HG02763 (cell line): ENCODE data around the gene CTPS1.

Source experiments
- ATAC-seq: cut with Tn5 transposase; IDR thresholded peaks from one replicate; pipeline ENCODE4 v1.9.1; 2021; ENCODE audit warnings: mild to moderate bottlenecking, moderate library complexity; ENCODE audit not compliant: unreplicated experiment

Gene CTPS1

DNA sequence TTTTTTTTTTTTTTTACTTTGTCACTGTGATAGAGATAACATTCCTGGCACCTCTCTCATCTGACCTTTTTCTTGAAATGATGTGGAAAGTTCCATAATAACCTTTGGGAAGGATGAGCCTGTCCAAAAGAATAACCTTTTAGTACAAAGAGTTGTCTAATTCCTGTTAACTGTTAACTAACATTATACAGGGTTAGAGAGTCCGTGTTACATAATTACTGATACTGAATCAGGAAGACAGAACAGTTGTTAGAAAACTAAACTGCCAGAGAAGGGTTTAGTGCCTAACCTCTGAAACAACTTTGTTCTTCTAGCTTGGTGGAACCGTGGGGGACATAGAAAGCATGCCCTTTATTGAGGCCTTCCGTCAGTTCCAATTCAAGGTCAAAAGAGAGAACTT is 8.8 kb downstream of the CTPS1 start:
- ATAC-seq: no peak

DNA sequence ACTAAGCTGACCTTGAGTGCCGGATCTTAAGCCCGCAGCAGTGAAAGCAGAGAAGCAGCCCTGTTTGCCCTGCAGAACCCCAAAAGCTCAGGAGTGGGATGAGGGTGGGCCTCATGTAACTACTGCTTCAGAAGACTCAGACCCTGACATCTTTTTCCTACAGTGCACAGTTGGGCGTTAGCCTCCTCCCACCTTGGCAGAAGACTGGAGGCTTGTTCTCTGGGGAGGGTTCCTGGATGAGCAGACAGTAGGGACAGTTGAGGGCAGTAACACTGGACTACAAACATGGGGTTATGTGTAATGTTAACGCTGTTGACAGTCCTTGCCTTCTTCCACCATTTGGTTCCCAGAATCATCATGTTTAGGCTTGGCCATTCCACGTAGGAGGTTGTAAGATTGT is 9.6 kb downstream of the CTPS1 start:
- ATAC-seq: no peak

DNA sequence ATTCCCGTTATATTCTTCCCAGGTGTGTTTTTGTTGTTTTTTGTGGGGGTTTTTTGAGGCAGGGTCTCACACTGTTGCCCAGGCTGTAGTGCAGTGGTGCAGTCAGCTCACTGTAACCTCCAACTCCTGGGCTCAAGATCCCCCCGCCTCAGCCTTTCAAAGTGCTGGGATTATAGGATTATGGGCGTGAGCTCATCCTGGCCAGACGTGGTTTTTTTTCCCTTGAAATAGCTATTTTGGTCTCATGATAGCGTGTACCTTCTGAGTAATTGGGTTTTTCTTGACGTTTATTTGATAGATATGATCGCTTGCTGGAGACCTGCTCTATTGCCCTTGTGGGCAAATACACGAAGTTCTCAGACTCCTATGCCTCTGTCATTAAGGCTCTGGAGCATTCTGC is 17.6 kb downstream of the CTPS1 start:
- ATAC-seq: no peak

DNA sequence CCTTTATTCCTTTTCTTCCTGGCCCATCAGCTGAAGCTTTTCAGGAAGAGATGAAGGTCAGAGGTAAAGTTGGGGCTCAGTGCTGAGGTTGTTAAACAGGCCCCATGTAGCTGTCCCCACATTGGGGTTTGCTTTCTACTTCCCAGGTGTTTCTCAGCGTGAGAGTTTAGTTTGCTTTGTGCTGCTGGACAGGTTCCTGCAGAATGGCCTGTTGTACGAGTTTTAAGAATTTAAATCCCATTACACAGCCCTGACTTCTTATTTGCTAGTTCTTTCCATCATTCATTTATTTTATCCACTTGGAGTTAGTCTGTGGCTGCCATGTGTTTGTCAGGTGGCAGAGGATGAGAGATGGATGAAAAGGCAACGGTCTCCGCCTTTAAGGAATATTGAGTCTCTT is 19.2 kb downstream of the CTPS1 start:
- ATAC-seq: no peak

DNA sequence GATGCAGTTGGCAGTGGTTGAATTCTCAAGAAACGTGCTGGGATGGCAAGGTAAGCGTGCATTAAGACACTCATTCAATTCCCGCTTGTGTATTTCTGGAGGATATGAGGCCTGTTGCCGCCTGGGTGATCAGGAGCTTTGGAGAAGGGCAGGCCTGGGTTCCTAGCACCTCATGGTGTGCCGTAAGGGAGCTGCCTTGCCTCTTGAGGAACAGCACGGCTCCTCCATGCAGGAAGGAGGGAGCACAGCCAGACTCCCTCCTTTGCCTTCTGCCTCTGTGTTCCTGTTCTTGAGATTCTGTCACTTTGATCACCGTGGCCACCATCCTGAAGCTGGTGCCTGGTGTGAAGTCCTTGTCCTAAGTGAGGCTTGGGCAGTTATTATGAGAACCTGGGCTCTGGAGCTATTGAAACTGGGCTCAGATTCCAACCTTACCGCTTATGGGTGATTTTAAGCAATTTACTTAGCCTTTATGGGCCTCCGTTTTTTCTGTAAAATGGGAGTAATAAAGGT is 23.7 kb downstream of the CTPS1 start:
- no peak for ATAC-seq

DNA sequence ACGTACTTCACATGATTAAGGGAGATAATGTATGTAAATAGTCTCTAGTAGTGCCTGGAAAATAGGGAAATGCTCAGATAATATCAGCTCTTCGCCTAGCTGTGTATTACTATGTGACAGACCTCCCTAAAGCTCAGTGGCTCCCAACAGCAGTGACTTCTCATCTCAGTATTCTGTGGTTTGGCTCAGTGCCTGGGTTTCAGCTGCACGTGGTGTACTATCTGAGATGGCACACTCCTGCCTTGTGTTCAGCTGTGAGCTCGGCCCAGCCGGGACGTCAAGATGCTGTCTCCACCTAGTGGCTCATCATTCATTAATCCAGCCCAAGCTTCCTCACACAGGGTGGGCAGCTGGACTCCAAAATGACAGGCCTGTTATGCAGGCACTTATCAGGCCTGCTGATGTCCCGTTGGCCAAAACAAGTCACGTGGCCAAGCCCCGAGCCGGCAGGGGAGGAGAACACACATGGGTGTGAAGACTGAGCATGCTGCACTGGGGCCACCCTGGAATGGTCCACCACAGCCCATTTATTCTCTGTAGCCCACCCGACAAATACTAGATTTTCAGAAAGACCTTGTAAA is 24.2 kb downstream of the CTPS1 start:
- ATAC-seq: peak; percentile 96

DNA sequence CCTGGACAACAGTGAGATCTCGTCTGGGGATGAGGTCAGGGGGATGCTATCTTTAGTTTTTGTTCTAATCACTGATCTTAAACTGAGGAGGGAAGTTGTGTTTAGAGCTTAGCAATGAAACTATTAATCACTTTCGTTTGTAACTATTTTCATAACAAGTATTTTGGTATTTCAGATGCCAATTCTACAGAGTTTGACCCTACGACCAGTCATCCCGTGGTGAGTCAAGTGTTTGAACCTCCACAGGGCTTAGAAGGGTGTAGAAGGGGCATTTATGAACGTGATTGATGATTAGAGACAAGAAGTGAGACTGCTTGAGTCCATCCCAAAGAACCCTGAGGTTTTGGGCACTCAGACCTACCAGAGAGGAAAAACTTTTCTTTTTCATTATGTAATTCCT is 26.4 kb downstream of the CTPS1 start:
- no peak for ATAC-seq

DNA sequence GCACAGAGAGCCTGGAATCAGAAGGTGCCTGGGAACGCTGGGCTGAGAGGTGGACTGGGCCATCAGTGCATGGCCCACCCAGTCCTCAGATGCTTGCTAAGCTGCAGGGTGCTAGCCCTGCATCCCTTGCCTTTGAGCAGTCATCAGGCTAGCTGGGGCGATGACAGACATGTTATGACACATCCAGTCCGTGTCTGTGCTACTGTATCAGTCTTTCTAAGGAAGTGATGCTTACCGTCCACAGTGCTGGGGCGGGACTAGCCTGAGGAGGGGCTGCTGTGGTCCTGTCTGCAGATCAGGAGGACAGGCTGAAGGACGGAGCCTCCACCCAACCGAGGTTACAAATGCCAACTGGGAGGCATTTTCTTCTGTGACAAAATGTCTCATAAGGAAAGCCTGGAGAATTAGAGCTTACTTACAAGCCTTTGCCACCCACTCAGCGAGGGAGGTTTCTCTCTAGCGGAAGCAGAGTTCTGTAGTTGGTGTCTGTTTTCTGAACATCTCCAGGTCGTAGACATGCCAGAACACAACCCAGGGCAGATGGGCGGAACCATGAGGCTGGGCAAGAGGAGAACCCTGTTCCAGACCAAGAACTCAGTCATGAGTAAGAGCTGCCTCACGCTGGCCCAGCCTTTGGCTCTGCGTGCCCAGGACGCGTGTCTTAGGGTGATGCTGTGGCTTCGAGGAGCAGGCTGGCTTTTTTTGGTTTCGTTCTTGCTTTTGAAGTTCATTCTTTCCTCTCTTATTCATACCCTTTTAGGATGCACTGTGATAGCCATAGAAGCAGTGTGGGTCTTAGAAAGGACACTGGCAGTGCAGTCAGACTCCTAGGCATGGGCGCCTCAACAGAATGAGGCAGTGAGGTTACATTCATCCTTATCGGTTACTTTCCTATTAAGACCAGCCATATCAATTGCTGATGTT is 27.7 kb downstream of the CTPS1 start:
- no peak for ATAC-seq

DNA sequence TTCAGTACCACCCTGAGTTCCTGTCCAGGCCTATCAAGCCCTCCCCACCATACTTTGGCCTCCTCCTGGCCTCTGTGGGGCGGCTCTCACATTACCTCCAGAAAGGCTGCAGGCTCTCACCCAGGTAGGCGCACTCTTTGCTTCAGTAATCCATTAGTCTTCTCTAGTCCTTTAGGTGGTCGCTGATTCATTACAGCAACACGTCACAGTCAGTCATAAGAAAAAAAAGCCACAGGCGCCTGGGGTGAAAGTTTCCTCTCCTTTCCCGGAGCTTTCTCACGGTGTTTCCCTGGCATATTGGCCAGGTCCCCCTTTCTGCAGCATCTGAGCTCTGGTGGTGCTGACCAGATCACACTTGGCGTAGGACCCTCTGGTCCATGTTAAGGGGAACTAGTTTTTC is 30.0 kb downstream of the CTPS1 start:
- no peak for ATAC-seq

DNA sequence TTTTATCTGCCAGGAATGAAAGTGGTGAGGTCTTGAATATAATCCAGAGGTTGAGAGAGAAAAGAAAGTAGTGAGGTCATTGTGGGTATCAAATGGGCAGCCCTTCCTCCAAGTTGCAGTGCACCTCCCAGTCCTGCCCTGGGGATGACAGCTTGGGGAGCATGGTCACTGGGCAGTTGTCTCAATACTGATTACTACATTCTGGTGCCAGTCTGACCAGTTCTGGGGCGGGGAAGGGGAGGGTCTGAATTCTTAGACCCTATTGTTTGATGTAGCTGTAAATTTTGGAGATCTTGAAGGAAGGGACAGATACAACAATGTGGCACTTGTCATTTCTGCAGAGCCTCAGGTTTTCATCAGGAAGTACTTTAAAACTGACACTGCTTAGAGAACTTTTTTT is 30.8 kb downstream of the CTPS1 start:
- no peak for ATAC-seq

DNA sequence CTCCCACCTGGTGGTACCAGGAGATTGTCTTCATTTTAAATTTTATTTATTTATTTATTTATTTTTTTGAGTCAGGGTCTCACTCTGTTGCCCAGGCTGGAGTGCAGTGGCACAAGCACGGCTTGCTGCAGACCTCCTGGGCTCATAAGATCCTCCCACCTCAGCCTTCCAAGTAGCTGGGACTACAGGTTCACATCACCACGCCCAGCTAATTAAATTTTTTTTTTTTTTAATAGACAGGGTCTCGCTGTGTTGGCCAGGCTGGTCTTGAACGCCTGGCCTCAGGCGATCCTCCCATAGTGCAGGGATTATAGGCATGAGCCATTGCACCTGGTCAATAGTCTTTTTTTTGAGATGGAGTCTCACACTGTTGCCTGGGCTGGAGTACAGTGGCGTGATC is 33.5 kb downstream of the CTPS1 start:
- no peak for ATAC-seq

DNA sequence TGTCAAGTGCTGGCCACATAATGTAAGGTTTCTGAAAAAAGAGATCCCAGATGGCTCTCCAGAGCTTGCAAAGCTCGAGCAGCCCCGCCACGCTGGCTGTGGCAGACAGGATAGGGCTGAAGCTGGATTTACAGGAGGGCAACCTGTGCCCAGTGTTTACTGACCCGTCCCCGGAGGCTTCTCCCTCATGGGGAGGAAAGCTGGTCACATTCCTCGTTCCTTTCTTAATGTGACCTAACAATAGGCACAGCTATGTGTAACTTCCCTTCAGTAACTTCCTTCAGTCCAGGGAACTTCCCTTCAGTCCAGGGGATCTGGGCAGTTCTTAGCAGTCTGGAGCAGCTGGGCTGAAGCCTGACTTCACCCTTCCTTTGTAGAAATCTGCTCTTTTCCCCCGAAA is 34.3 kb downstream of the CTPS1 start:
- no peak for ATAC-seq

DNA sequence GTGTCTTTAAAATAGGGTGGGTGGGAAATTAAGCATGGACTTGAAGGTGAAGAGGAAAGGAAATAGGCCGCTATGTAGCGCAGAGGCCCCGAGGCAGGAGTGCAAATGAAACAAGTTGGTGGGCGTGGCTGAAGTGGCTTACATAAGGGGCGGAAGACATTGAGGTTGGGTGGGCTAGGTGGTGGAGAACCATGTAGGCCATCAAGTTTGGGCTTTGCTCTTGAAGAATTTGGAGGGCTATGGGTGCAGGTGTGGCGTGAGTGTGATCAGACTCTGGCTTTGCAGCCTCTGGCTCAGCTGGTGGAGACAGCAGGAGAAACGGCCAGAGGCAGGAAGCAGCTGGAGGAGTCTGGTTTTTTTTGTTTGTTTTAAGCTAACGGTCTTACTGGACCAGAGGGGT is 35.4 kb downstream of the CTPS1 start:
- ATAC-seq: no peak

DNA sequence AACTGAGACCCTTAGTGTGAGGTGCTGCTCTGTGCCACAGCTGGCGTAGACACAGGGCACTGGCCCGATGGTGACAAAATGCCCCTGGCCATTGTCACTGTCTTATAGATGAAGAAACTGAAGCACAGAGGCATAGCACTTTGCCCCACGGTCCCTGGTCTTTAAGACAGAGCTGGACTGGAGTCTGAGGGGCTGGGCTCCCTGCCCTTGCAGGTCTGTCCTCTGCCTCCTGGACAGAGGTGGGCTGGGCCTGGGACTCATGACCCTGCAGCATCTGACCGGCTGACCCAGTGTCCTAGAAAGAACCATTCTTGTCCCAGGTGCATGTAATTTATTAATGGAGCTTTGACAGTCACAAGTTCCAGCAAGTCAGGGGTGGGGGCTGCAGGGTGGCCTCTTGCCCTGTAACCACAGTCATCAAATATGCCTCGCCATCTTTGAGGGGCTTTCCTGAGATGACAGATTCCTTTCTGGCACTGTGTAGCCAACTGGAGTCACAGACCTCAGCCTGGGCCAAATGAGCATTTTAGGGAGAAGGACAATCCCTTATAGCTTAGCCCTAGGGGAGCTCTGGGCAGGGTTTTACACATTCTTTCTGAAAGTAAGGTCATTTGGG is 35.9 kb downstream of the CTPS1 start:
- no peak for ATAC-seq

DNA sequence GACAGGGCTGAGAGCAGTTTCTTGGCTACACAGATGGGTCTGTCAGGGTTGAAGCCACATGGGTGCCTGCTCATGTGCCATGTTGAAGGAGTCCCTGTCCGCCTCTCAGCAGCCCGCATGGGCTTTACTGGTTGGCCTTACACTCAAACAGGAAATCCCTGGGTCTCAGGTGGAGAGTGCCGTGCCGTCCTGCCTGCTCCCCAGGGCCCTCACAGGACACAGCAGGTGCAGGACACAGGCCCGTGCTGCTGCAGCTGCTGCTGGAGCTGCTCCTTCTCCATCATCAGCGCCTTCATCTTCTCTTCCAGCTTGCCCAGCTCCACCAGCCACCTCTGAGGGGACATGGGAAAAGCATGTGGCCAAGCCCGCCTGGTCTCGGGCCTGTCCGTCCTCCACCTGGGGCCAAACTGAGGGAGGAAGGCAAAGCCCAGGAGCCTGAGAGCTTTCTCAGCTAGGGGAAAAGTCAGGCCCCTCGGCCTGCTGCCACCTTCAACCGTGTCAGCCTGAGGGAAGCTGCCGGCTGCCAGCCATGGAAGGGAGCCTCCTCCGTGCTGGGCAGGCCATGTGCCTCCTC is 36.5 kb downstream of the CTPS1 start:
- no peak for ATAC-seq

DNA sequence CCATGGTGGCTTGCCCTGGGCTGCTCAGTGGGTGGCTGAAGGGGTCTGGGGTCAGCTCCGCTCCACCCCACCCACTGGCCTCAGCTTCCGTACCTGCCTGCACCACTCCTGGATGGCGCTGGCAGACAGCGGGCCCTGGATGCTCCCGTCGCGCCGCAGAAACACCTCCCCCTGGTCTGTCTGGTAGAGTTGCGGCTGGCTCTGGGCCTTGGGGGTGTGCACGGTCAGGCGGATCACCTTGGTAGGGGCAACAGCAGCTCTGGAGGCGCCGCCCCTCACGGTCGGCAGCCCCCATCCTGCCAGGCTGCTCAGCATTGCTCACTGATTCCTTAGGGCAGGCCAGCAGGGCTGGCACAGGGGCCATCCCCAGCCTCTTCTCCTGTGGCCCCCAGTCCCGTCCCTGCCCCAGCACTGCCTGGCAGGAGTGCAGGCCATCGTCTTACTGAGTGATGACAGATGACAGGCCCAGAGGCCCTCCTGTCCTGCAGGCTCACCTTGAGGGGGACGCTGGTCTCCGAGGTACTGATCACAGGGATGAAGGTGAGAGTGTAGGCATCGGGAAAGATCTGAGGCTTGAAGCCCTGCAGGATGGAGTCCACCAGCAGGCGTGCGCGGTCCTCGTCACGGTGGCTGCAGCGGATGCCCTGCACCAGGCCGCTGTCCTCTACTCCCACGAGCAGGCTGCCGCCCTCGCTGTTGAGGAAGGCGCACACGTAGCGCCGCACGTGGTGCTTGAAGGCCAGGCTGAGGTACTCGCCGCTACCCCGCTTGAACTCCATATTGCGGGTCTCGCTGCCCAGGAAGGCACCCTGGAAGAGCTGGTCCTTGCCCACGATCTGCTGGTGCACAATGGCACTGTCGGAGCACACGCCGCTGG is 37.9 kb downstream of the CTPS1 start:
- no peak for ATAC-seq

DNA sequence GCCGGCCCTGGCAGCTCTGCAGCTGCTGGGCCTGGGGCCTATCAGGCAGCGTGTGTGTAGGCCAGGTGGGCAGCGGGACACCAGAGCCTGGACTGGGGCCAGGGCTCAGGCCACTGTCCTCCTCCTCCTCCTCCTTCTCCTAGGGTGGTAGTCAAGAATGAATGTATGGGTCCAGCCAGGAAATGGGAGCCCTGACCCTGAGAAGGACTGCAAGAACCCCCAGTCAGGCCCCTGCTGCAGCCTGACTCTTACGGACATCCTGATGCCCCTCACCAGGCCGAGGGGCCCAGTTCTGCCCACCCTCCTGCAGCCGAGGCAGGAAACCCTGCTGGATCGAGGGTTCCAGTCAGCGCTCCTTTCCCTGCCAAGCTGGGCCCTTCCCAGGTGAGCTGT is 38.5 kb downstream of the CTPS1 start:
- no peak for ATAC-seq

DNA sequence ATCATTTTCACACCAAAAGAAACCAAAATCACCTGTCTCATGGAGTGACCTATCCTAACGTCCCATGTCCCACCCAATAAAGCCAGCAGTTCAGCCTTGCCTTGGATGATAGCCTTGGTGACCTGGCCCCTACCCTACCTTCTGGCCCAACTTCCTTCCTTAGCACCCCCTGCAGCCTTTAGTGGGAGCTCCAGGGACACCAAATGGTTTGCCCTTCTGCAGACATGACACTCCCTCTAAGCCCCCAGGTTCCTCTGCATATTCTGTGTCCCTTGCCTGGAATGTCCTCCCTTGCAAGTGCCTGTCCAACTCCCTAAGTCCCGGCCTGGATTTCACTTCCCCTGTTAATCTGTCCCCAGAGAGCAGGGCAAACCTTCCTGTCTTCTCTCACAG is 39.9 kb downstream of the CTPS1 start:
- no peak for ATAC-seq

DNA sequence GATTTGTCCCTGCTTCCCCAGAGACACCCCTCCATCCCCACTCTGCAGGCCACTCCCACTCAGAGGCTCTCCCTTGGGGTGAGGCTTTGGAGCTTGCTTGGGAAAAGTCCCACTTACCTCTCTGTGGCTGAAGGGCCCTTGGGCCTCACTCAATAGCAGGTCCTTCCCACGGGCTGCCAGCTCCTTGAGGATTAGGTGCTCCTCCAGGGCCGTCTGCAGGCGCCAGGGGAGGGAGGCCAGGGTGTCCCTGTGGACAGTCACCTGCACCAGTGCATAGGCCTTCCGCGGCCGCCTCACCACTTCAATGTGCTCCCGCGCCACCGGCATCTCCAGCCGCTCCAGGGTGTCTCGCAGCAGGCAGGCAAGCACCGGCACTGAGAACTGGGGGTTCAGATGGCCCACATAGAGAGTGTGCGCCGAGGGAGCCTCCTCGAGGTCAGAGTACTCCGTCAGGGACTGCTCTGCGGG is 40.6 kb downstream of the CTPS1 start:
- no peak for ATAC-seq

DNA sequence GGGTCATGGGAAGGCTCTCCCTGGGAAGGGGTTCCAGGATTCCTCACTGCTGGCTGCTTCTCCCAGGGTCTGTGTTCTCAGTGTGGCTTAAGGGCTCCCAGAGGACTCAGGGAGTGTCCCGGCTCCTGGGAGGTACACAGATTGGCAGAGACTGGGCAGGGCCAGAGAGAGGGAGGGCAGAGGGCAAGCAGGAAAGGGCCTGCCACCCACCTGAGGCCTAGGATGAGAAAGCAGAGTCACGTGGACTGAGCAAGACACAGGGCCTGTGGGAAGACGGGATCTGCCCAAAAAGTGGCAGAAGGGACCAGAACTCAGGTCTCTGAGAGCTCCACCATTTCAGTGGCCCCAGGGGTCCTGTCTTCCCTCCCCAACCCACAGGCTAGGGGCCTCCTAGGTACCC is 41.2 kb downstream of the CTPS1 start:
- no peak for ATAC-seq
